Measurements from ENCODE around the gene KIAA0753.

The KIAA0753 gene

GRCh38 chr17:6640536-6641246 is at the start of gene KIAA0753, which contains the start of gene TXNDC17:
Gene KIAA0753 (minus strand): TSS chr17:6640711. CDS start chr17:6635103, 5,608 bp downstream.
Gene TXNDC17 (plus strand): TSS chr17:6641060. CDS start chr17:6641083, 23 bp downstream.
- intact Hi-C loops (cut with DNase I), result no loop called here
- DNase-seq, result peak; percentile 77 to 96 (median 91)

DNA sequence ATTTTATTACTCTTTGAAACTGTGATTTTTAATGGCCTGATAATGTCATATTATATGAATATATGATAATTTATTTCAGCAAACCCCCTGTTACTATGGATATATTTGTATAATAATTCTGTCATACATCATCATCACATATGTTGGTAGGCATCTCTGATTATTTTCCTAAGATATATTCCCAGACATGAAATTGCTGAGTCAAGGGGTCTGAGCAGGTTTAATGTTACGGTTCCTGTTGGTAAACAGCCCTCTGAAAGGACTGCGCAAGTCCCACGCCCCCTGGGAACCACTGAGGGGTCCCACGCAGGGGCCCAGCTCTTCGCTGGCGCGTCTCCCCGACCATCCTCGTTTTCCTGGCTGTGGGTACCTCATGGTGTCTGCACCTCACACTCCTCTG is 48.4 kb upstream of the KIAA0753 start:
- no peak for DNase-seq
- intact Hi-C loops (cut with DNase I), result no loop called here

GRCh38 chr17:6686026-6686425 is 45.5 kb upstream of the KIAA0753 start:
- intact Hi-C loops (cut with DNase I), result no loop called here
- DNase-seq, result no peak

- no peak for DNase-seq
- intact Hi-C loops (cut with DNase I), result no loop called here
Measured at GRCh38 chr17:6684881-6685767, 44.6 kb upstream of the KIAA0753 start.

DNA sequence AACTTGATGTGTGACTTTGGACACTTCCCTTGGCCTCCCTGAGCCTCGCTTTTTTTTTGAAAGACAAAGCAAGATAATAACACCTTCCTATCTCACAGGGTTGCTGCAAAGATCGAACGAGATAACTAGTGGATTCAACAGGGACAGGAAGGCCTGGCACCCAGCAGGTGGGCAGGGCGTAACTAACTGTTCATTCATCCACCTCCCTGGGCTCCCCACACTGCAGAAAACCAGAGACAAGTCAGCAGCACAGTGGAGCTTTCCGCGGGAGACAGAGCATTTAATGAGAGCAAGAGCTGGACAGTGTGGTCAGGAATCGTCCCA is 43.9 kb upstream of the KIAA0753 start:
- DNase-seq, result no peak
- intact Hi-C loops (cut with DNase I), result no loop called here

DNA sequence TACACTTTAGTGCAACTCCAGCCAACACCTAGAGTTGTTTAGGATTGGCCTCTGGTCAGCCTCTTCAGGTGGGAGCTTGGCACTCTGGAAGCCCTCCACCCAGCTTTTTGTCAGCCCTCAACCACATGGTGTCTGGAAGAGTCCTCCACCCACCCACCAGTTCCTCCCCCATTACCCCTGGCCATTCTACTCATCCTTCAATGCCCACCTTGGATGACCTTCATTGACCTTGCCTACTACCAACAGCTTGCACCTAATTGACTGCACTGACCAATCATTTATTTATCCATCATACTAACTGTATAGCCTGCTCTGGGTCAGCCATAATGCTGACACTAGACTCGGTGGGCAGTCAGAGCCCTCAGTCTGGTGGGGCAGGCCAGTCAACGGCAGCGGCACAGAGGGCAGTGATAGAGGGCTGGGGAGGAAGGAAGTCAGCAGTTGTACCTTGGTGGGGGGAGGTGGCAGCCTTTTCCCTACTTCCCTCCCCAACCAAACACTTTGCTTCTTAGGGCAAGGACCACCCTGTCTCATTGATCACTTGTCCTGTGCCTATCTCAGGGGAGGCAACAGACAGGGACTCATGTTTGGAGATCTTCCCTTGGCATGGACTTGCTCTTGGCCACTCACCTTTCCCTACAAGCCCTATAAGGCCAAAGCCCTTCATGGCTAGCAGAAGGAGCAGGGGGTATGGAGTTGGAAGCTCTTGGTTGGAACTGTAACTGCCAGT is 43.4 kb upstream of the KIAA0753 start:
- no peak for DNase-seq
- intact Hi-C loops (cut with DNase I), result no loop called here

DNA sequence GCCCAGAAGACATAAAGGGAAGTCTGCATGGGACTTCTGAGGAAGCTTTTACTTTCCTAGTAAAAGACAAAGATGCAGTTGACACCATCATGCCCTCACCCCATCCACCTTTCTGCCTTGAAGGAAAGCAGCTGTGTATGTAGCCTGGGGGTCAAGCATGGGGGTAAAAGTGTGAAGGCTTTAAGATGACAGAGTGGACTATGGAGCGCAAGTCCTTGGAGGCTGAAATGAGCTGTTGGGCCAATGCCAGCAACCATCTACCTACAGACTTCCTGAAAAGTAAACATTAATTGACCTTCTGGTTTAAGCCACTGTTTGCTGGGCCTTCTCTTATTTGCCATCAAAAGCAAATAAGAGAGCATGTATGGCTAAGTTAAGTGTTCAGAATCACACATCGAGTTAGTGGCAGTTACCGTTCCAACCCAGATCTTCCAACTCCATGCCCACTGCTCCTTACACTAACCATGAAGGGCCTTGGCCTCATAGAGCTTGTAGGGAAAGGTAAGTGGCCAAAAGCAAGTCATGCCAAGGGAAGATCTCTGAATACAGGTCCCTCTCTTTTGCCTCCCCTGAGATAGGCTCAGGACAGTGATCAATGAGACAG is 42.7 kb upstream of the KIAA0753 start:
- DNase-seq, result no peak
- intact Hi-C loops (cut with DNase I), result no loop called here

DNA sequence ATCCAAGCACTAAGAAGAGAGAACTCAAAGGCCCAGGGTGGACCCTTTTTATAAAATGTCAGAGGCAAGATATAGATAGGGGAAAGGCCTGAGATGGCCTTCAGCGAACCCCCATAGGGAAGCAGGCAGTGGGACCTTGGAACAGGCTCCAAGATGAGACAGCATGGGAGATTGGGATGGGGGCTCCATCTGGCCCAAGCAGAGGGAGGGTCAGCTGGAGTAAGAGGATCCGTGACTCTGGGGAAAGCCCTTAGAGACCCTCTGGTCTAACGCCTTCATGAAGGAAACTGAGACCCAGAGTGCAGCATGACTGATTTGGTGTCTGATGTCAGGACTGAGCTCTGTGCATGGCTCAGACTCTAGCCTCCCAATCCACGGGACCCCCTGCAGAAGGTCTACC is 41.8 kb upstream of the KIAA0753 start:
- intact Hi-C loops (cut with DNase I), result no loop called here
- DNase-seq, result no peak

DNA sequence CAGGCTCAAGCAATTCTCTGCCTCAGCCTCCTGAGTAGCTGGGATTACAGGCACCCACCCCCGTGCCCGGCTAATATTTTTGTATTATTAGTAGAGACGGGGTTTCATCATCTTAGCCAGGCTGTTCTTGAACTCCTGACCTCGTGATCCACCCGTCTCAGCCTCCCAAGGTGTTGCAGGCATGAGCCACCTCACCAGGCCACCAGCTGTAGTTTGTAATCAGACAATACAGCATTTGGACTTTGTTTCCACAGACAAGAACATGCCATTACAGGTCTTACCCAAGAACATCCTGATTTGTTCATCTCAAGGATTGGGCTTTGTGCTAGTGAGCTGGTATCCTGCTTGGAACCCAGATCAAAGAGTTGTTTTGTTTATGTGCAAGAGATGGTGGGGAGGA is 41.2 kb upstream of the KIAA0753 start:
- DNase-seq, result no peak
- intact Hi-C loops (cut with DNase I), result no loop called here

DNA sequence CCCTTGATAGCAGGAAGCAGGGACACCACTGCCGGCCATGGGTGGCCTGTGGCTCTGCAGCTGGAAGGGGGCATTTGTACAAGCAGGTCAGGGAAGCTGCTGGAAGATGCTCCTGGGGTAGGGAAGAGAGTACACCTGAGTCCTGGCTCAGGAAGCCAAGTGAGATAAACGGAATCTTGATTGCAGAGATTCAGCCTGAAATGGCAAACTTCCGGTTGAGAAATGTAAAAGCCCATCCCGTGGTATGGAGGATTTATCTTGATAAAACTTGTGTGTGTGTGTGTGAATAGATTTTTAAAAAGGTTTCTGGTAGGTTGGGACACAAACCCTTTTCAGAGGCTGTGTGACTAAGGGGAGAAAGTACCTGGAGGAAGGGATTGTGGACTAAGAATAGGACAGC is 40.7 kb upstream of the KIAA0753 start:
- intact Hi-C loops (cut with DNase I), result no loop called here
- no peak for DNase-seq

DNA sequence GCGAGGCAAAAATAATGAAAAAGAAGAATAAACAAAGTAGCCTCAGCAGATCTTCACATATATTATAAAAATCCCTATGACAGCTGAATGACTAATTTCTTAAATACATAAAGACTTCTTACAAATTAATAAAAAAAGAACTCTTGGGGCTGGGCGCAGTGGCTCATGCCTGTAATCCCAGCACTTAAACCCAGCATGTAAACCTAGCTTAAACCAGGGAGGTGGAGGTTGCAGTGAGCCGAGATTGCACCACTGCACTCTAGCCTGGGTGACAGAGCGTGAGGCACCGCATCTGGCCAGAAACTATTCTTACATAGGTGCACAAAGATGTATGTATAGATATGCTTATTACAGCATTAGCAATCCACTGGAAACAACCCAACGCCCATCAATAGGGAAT is 38.7 kb upstream of the KIAA0753 start:
- intact Hi-C loops (cut with DNase I), result no loop called here
- DNase-seq, result no peak

DNA sequence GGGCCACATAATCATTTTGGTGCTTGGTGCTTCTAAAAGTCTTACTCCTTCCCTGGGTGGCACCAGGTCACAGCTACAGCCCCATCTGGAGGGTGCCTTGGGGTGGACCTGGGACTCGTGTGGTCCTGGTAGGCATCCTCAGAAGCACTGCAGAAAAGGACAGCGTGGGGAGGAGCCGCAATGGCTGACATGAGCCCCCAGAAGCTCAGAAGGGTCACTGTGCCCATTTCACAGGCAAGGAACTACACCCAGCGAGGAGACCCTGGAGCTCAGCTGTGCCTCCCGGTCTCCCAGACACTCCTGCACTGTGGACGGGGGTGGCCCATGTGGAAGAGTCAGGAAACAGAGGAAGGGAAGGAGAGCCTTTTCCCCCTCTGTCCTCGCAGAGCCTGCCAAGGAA is 37.4 kb upstream of the KIAA0753 start:
- no peak for DNase-seq
- intact Hi-C loops (cut with DNase I), result no loop called here

DNA sequence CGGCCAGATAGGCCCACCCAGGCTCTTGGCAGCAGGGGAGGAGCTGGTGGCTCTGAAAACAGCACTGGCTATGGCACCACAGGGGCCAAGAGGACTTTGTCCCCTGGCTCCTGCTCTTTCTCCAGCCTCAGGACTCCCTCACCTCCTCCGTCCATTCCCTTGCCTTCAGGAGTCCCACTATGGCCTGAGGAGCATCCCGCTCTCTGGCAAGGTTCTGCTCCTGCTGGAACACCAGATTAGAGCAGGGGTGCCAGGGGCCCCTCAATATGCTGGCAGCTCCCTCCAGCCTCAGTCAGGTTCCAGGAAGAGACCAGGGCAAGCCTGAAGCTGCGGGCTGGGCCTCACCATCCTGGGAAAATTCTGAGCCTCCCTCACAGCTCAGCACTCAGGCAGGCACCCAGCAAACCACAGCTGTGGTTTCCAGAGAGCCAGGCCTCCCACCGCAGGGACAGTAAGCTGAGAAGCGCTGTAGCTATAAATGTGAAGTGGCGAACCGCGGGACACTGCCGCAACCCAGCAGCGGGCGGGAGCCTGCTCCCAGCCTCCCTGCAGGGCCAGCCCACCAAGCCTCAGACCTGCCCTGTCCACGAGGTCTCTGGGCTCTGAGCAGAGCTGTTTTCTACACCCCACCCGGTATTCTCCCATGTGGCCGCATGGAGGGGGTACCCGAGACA is 36.8 kb upstream of the KIAA0753 start:
- DNase-seq, result no peak

GRCh38 chr17:6676802-6677157 is 36.3 kb upstream of the KIAA0753 start:
- intact Hi-C loops (cut with DNase I), result no loop called here
- DNase-seq, result no peak

More for the DNA sequence above, 36.8 kb upstream of the KIAA0753 start:
- intact Hi-C loops (cut with DNase I), result no loop called here

DNA sequence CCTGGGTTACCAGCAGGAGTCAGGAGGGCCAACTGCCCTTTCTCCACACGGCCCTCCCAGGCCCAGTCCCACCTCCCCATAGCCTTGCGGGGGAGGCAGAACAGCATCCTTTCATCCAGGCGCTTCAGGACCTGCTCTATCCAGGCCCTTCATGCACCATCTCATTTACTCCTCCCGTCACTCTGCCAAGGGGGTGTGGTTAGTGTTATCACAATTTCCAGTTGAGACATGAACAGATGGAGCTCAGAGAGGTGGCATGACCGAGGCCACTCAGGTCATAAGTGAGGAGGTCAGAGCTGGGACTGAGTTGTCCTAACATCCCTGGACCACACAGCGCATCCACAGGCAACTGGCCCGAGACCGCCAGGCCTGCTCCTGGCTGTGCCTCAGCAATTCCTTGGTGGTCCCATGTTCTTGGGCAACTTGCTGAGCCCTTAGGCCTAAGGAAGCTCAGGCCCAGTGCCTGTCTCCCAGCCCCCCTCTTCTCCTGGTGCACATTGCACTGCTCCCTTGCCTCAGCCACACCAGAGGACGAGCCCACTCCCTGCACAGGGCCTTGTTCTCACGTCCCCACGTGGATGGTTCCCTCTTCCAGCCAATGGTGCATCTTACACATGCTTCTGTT is 34.8 kb upstream of the KIAA0753 start:
- intact Hi-C loops (cut with DNase I), result no loop called here
- no peak for DNase-seq

GRCh38 chr17:6674586-6674985 is 34.1 kb upstream of the KIAA0753 start:
- intact Hi-C loops (cut with DNase I), result no loop called here
- no peak for DNase-seq

DNA sequence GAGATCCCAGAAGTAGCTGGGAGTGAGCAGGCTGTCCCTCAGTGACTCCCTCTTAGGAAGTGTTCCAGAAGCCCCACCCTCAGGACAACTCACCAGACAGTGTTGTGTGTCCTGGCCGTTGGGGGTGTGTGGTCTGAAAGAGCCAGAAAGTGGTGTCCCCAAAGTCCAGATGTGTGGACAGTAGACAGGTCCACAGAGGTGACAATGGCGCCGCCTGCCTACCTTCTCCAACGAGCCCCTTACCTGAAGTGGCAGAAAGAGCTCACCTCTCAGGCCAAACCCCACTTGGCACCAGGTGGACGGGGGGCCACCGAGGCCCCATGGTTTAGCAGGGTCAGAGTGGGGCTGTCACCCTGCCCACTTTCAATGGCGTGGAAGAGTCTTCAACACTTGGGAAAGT is 30.9 kb upstream of the KIAA0753 start:
- peak in 1 of 42 donors; percentile 18 for DNase-seq
- intact Hi-C loops (cut with DNase I), result no loop called here

DNA sequence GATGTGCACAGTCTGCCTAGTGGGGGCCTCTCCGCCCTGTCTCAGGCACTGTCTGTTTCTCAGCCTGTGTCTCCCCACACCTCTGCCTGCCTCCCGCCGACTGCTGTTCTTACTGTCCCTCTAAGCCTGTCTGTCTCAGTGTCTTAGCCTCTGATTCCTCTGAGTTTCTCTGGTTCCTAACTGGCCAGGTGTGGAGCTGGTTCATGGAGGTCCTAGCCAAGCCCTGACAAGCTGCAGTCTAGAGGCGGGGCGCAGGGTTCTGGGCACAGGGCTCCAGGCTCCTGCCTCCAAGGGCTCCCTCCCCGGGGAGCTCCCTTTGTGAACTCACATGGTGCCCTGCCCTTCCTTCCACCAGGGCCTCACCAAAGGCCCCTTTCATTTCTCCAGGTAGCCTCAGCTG is 30.5 kb upstream of the KIAA0753 start:
- DNase-seq, result peak in 1 of 42 donors; percentile 8
- intact Hi-C loops (cut with DNase I), result no loop called here

DNA sequence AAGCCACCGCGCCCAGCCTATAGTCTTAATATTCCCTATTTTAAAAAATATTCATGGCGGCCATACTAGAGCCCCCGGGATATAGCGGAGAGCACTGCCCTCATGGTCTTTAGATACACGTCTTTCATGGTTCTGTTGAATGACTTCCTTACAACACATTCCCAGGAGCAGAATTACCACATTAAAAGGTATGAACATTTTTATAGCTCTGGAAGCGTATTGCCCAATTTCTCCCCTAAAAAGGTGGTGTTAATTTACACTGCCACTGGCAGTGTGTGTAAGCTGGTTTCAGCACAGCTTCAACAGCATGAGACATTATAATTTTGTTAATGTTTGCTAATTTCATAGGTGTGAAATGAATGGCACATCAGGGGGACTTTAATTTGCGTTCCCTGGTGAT is 30.1 kb upstream of the KIAA0753 start:
- intact Hi-C loops (cut with DNase I), result no loop called here
- DNase-seq, result no peak
